Cardiac muscle cell (in vitro differentiated cells and primary cell): ENCODE measurements around the gene TBX6. TPM values are rescaled to one million over a fixed set of nuclear protein-coding genes. Genes with fewer than 3 reads are reported as not detected.

Source experiments
- DNase-seq, 2 donors: peaks; one replicate each; pipeline versions ENCODE4 v3.0.0 to v3.0.0-alpha.2; 2010 to 2017; ENCODE audit warnings: low read depth in 1 of 2, low spot score in 1 of 2
- H3K27ac ChIP-seq: fragments of 200-600 bp; sonication (generic); 2 replicates; pipeline ENCODE4 v1.5.1; 2016
- H3K27me3 ChIP-seq: fragments of 200-600 bp; sonication (generic); 2 replicates; pipeline ENCODE4 v1.6.0; 2016; ENCODE audit warnings: control low read depth
- H3K36me3 ChIP-seq: fragments of 200-600 bp; sonication (generic); 2 replicates; pipeline ENCODE4 v1.5.1; 2016; ENCODE audit warnings: control low read depth
- H3K4me1 ChIP-seq: fragments of 200-600 bp; sonication (generic); 2 replicates; pipeline ENCODE4 v1.8.1; 2017; ENCODE audit warnings: low read depth, mild to moderate bottlenecking, mixed run types
- H3K4me3 ChIP-seq: fragments of 200-600 bp; sonication (generic); 2 replicates; pipeline ENCODE4 v1.5.1; 2016; ENCODE audit warnings: mild to moderate bottlenecking
- H3K9me3 ChIP-seq: fragments of 200-600 bp; sonication (generic); 2 replicates; pipeline ENCODE4 v1.5.1; 2017; ENCODE audit warnings: low read depth, mild to moderate bottlenecking, control low read depth
- CTCF ChIP-seq: IDR thresholded peaks from 2 replicates; pipeline ENCODE4 v1.5.1; 2012; ENCODE audit warnings: low read depth, mild to moderate bottlenecking, low read length
- polyA plus RNA-seq: library from polyadenylated mRNA; unstranded; fragments of >200 nt; fragmentation: Nextera tagmentation; extraction: Ambion mirVana; gene quantifications from 2 replicates; pipeline ENCODE4 v1.2.1, GENCODE V29; 2016
- total RNA-seq: library from RNA; depleted of rRNA; stranded (reverse); fragments of >200 nt; gene quantifications from 2 replicates; pipeline ENCODE4 v1.2.3, GENCODE V29; 2016

Gene TBX6
- total and polyA plus RNA-seq, 2 experiments from 2014 or later: 2.2 to 5.0 TPM

GRCh38 chr16:30079480-30079879 lies 12.2 kb downstream of the TBX6 start:
- DNase-seq: no peak
- H3K36me3 ChIP-seq: peaks cover 24% of the 10 kb centered on the region
- TF ChIP-seq CTCF: no peak

GRCh38 chr16:30078744-30079143 lies 13.0 kb downstream of the TBX6 start:
- Histone ChIP-seq H3K27ac (no peak overlapping the region), H3K9me3 (no peaks in the 10 kb centered on the region), H3K4me3 (no peak overlapping the region), H3K36me3 (peaks cover 22% of the 10 kb centered on the region), H3K27me3 (no peaks in the 10 kb centered on the region), H3K4me1 (peaks cover 6% of the 10 kb centered on the region)
- TF ChIP-seq CTCF: no peak
- DNase-seq: no peak

More at GRCh38 chr16:30079480-30079879, 12.2 kb downstream of the TBX6 start:
- no peak overlapping the region for H3K4me3 ChIP-seq
- peaks cover 6% of the 10 kb centered on the region for H3K4me1 ChIP-seq
- H3K27ac ChIP-seq: no peak overlapping the region
- H3K27me3 ChIP-seq: no peaks in the 10 kb centered on the region
- no peaks in the 10 kb centered on the region for H3K9me3 ChIP-seq

- DNase-seq: no peak
- Histone ChIP-seq H3K9me3 (no peaks in the 10 kb centered on the region), H3K36me3 (peaks cover 17% of the 10 kb centered on the region), H3K4me3 (no peak overlapping the region), H3K27me3 (no peaks in the 10 kb centered on the region), H3K4me1 (peaks cover 6% of the 10 kb centered on the region), H3K27ac (no peak overlapping the region)
- no peak for TF ChIP-seq CTCF
These were observed 14.1 kb downstream of the TBX6 start for GRCh38 chr16:30077656-30078055.

GRCh38 chr16:30076276-30076791 lies 15.4 kb downstream of the TBX6 start:
- Histone ChIP-seq H3K27me3 (no peaks in the 10 kb centered on the region), H3K36me3 (peaks cover 24% of the 10 kb centered on the region), H3K4me3 (peak overlapping the region; percentile 98), H3K9me3 (no peaks in the 10 kb centered on the region), H3K27ac (peak overlapping the region; percentile 79), H3K4me1 (peaks cover 6% of the 10 kb centered on the region)
- DNase-seq: peak in 1 of 2 donors; percentile 23
- TF ChIP-seq CTCF: no peak

GRCh38 chr16:30075503-30076275 lies 16.0 kb downstream of the TBX6 start, which contains the start of gene PPP4C:
PPP4C (plus strand) TSS chr16:30075994; CDS start chr16:30076378, 384 bp downstream.
- H3K4me1 ChIP-seq: peaks cover 6% of the 10 kb centered on the region
- H3K36me3 ChIP-seq: peaks cover 24% of the 10 kb centered on the region
- TF ChIP-seq CTCF: peak; percentile 8

More at GRCh38 chr16:30075503-30076275, 16.0 kb downstream of the TBX6 start, which contains the start of gene PPP4C:
- Histone ChIP-seq H3K27ac (peak within 1 kb of the TSS; percentile 79), H3K27me3 (no peaks in the 10 kb centered on the region), H3K9me3 (no peaks in the 10 kb centered on the region), H3K4me3 (peak within 1 kb of the TSS; percentile 98)
- peak; percentile 94 to 96 for DNase-seq
